ENCODE measurements around the gene FAM161A.

Gene FAM161A

DNA sequence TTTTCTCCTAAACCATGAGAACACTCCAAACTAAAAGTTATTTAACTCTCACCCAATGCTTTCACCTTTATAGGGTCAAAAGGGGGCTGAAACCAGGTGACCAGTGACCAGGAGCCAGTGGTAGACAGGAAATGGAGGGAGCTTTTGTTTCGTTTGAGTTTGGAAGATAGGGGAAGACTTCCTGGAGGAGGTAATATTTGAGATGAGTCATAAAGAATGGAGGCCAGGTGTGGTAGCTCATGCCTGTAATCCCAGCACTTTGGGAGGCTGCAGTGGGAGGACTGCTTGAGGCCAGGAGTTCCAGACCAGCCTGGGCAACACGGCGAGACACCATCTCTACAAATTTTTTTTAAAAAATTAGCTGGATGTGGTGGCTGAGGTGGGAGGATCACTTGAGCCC lies 8.5 kb downstream of the FAM161A start:
- Histone ChIP-seq H3K27ac (no peak overlapping the region), H3K27me3 (replicated peaks) (no peaks in the 10 kb centered on the region), H3K4me3 (ENCODE audit: low read depth, low read length) (no peak overlapping the region), H3K36me3 (replicated peaks) (no peaks in the 10 kb centered on the region)
- in situ Hi-C loops (cut with HindIII; ENCODE audit: low pct_ligation_motif_present, low sequenced_read_pairs) = no loop called here
- TF ChIP-seq, protein P1, sequence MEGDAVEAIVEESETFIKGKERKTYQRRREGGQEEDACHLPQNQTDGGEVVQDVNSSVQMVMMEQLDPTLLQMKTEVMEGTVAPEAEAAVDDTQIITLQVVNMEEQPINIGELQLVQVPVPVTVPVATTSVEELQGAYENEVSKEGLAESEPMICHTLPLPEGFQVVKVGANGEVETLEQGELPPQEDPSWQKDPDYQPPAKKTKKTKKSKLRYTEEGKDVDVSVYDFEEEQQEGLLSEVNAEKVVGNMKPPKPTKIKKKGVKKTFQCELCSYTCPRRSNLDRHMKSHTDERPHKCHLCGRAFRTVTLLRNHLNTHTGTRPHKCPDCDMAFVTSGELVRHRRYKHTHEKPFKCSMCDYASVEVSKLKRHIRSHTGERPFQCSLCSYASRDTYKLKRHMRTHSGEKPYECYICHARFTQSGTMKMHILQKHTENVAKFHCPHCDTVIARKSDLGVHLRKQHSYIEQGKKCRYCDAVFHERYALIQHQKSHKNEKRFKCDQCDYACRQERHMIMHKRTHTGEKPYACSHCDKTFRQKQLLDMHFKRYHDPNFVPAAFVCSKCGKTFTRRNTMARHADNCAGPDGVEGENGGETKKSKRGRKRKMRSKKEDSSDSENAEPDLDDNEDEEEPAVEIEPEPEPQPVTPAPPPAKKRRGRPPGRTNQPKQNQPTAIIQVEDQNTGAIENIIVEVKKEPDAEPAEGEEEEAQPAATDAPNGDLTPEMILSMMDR (IDR thresholded peaks at IDR 0.05; ENCODE audit: low read depth, low read length, missing control alignments) = no peak
- no peak for DNase-seq

DNA sequence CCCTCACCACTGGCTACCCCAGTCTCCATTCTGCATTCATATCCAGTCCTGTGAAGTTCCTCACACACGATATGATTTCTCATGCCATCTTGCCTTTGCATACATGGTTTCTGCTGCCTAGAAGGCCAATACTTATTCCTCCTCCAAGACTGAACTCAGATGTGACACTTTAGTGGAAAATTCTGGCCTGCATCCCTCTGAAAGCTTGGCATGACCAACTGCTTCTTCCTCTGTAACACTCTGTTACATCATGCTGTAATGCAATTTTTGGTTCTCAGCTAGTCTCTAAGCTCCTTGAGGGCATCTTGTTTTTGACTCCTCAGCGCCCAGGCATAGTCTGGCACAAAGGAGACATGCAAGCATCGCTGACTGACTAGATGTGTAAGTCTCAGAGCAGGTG lies 12.6 kb downstream of the FAM161A start:
- Histone ChIP-seq H3K27me3 (replicated peaks) (no peaks in the 10 kb centered on the region), H3K36me3 (replicated peaks) (no peaks in the 10 kb centered on the region), H3K27ac (no peak overlapping the region), H3K4me3 (ENCODE audit: low read depth, low read length) (no peak overlapping the region)
- TF ChIP-seq, protein P1 (IDR thresholded peaks at IDR 0.05; ENCODE audit: low read depth, low read length, missing control alignments) = no peak
- no peak for DNase-seq
- in situ Hi-C loops (cut with HindIII; ENCODE audit: low pct_ligation_motif_present, low sequenced_read_pairs) = no loop called here

DNA sequence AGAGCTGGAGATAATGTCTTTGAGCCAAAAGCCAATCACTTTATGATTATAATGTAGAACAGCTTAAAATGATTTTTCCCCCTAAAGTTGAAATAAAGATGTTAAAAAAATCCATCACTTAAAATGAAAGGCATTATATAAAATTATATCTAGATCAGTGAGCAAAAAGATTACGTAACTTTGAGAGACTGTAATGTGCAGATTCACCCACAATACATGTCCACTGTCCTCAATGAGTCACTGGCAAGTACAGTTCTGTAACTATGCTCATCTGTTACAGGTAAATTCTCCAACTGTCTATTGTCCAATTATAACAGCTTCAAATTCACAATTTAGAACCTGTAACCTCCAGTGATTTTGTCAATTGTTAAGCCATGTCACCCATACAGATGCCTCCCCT lies 19.0 kb downstream of the FAM161A start:
- in situ Hi-C loops (cut with HindIII; ENCODE audit: low pct_ligation_motif_present, low sequenced_read_pairs) = no loop called here

DNA sequence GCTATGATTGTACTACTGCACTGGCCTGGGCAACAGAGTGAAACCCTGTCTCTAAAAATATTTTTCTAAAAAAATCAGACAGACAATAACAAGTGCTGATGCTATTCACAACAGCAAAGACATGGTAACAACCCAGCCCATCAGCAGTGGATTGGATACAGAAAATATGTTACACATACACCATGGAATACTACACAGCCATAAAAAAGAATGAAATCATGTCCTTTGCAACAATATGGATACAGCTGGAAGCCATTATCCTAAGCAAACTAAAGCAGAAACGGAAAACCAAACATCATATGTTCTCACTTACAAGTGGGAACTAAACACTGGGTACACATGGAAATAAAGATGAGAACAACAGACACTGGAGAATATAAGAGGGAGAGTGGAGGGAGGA lies 19.9 kb downstream of the FAM161A start:
- H3K36me3 ChIP-seq (replicated peaks) = no peaks in the 10 kb centered on the region
- in situ Hi-C loops (cut with HindIII; ENCODE audit: low pct_ligation_motif_present, low sequenced_read_pairs) = no loop called here

More for the DNA sequence above, 19.0 kb downstream of the FAM161A start:
- no peaks in the 10 kb centered on the region for H3K27me3 ChIP-seq (replicated peaks)
- no peaks in the 10 kb centered on the region for H3K36me3 ChIP-seq (replicated peaks)
- no peak overlapping the region for H3K27ac ChIP-seq
- no peak for DNase-seq
- TF ChIP-seq, protein P1 (IDR thresholded peaks at IDR 0.05; ENCODE audit: low read depth, low read length, missing control alignments) = no peak
- no peak overlapping the region for H3K4me3 ChIP-seq (ENCODE audit: low read depth, low read length)

DNA sequence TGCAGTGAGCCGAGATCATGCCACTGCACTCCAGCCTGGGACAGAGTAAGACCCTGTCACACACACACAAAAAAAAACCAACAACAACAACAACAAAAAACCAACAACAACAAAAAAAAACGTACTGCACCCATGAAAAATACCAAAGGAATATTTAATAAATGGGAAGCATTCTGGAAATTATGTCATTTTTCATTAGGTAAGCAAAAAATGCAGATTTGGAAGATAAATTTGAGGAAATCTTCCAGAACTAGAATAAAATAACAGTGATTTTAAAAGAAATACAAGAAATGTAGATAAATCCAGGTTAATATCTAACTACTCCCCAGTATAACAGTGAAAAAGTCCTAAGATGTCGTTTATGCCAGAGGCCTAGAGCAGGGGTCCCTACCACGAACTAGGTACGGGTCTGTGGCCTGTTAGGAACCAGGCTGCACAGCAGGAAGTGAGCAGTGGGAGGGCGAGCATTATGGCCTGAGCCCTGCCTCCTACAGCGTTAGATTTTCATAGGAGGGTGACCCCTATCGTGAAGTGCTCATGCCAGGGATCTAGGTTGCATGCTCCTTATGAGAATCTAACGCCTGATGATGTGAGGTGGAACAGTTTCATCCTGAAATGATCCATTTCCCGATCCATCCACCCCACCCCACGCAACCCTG lies 21.5 kb downstream of the FAM161A start:
- H3K36me3 ChIP-seq (replicated peaks) = no peaks in the 10 kb centered on the region
- DNase-seq = no peak
- no peak overlapping the region for H3K27ac ChIP-seq
- in situ Hi-C loops (cut with HindIII; ENCODE audit: low pct_ligation_motif_present, low sequenced_read_pairs) = no loop called here
- TF ChIP-seq, protein P1 (IDR thresholded peaks at IDR 0.05; ENCODE audit: low read depth, low read length, missing control alignments) = no peak
- H3K4me3 ChIP-seq (ENCODE audit: low read depth, low read length) = no peak overlapping the region
- H3K27me3 ChIP-seq (replicated peaks) = no peaks in the 10 kb centered on the region

More for the DNA sequence above, 19.9 kb downstream of the FAM161A start:
- no peak for DNase-seq
- Histone ChIP-seq H3K27me3 (replicated peaks) (no peaks in the 10 kb centered on the region), H3K27ac (no peak overlapping the region), H3K4me3 (ENCODE audit: low read depth, low read length) (no peak overlapping the region)
- TF ChIP-seq, protein P1 (IDR thresholded peaks at IDR 0.05; ENCODE audit: low read depth, low read length, missing control alignments) = no peak

DNA sequence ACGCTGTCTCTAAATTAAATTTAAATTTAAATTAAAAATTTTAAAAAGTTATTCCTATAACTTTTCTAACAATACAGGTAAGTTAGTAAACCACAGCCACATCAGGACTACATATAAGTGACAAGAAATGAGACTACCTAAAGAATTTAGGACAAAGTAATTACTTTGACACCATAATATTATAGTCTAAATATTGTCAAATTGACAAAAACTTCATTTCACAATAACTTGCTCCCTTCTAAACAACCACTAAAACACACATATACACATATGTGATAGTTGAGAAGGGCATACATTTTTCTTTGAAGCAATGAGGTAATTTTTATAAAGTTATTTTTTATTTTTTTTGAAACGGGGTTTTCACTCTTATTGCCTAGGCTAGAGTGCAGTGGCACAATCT lies 31.6 kb downstream of the FAM161A start:
- no peak for DNase-seq
- TF ChIP-seq, protein P1 (IDR thresholded peaks at IDR 0.05; ENCODE audit: low read depth, low read length, missing control alignments) = no peak
- H3K4me3 ChIP-seq (ENCODE audit: low read depth, low read length) = no peak overlapping the region
- no peak overlapping the region for H3K27ac ChIP-seq
- no peaks in the 10 kb centered on the region for H3K27me3 ChIP-seq (replicated peaks)
- no peaks in the 10 kb centered on the region for H3K36me3 ChIP-seq (replicated peaks)
- in situ Hi-C loops (cut with HindIII; ENCODE audit: low pct_ligation_motif_present, low sequenced_read_pairs) = no loop called here

All from brain microvascular endothelial cell (primary cell).